Astrocyte of the cerebellum (primary cell): ENCODE measurements around the gene IFT88.

Source experiments
- DNase-seq: peaks from one replicate; pipeline ENCODE4 v3.0.0-alpha.2; 2011; ENCODE audit warnings: low read depth
- H3K4me3 ChIP-seq: 2 replicates; pipeline ENCODE4 v1.5.1; 2011; ENCODE audit warnings: mild to moderate bottlenecking, low read depth, low read length, moderate library complexity
- CTCF ChIP-seq: IDR thresholded peaks from 2 replicates; pipeline ENCODE4 v1.5.1; 2012; ENCODE audit warnings: low read length, low read depth, moderate library complexity, mild to moderate bottlenecking; ENCODE audit errors: missing control alignments
- in situ Hi-C: cut with HindIII; loops from 2 replicates; pipeline ENCODE4 v1.10.0; 2017; ENCODE audit warnings: low sequenced_read_pairs

The IFT88 gene

DNA sequence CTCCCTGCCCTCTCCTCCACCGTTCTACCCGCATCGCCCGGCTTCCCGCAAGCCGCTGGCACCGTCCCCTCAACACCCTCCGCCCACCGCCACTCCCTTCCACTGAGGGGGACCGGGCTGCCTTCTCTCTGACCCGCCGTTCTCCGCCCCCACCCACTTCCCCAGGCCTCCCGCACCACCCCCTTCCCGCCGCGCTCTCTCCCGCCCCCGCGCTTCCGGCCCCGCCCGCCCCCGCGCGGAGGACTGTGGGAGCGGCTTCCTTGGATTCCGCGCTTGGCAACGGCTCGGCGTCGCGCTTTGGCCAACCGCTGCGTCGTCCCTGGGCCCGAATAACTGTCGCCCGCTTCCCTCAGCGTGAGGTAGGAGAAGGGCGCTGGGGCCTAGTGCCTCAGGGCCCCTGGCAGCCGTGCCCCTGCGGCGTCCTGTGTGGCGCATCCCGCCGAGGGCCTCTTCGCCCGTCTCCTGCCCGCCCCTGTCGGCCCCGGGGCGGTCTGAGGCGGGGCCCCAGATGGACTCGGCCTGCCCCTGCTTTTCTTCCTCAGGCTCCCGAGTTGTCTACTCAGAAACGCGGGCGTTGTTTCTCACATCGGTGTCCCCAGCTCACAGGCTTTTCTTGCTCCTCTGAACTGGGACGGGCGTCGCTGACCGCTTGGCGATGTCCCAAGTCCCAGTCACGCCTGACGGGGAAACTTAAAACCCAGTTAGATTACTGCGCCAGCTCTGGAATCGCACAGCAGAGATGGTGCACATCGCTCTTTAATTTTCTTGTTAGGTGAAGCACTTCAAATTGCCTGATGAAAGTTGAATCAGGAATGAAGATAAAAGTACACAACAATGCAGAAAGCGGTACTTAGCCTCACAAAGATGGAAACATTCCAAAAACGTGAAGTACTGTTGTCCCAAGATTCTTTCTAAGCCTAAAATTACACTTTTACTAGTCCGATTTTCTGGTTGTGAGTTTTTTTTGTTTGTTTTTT lies at the start of gene IFT88:
Gene IFT88, plus strand, starts transcription at position 260 of the 977 bp plus-strand sequence. CDS start 7,229 bp downstream, outside the sequence.
- H3K4me3 ChIP-seq = peak within 1 kb of the TSS; percentile 62
- in situ Hi-C loops = loop anchor here (5.0 kb wide), 1 partner anchor 40 kb away; the partner anchor contains the start of gene CRYL1
- TF ChIP-seq CTCF = no peak

DNA sequence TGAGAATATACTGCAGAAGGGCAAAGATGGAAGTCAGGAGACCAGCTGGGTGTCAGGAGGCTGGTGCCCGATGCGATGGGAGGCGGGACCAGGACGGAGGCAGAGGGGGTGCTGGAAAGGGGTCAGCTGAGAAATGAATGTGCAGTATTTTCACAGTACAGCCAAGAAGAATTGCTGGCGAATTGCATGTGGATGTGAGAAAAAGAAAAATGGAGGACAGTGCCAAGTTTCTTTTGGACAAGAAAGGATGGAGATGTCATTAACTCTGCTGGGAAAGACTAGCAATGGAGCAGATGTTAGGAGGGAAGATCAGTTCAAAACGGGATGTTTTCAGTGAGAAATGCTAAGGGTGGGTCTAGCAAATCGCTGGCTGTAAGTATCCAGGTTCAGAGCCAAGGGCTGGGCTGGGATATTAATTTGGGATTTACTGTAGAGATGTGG lies 48.3 kb upstream of the IFT88 start:
- no peak overlapping the region for H3K4me3 ChIP-seq
- TF ChIP-seq CTCF = no peak
- no peak for DNase-seq
- in situ Hi-C loops = no loop called here

More for the DNA sequence above, at the start of gene IFT88:
- DNase-seq = peak; percentile 61

GRCh38 chr13:20519875-20520274 lies 47.1 kb upstream of the IFT88 start:
- no peak for DNase-seq
- no peak overlapping the region for H3K4me3 ChIP-seq
- in situ Hi-C loops = no loop called here
- TF ChIP-seq CTCF = no peak

GRCh38 chr13:20521364-20522115 lies 45.4 kb upstream of the IFT88 start:
- in situ Hi-C loops = no loop called here
- H3K4me3 ChIP-seq = no peak overlapping the region
- TF ChIP-seq CTCF = no peak
- DNase-seq = no peak

DNA sequence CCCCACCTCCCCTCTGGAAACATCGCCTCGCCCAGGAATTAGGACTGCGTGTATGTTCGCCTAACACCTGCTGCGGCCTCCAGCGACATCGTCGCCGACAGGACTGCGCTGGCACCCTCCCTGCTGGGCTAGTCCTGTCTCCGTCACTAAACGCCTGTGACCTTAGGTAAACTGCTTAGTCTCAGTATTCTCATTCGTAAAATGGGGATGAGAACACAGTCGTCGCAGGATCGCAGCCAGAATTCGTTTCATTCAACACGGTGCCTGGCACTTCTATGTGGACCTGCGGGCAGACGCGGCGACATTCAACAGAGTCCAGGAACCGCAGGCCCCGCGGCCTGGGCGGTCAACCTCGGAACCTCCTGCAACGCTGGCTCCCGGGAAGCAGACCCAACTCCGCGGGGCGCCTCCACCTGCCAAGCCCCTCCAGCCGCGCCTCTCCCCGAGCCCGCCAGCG lies 41.8 kb upstream of the IFT88 start:
- peak overlapping the region; percentile 67 for H3K4me3 ChIP-seq
- TF ChIP-seq CTCF = no peak
- in situ Hi-C loops = loop anchor here (5.0 kb wide), 1 partner anchor 42 kb away; the partner anchor contains the start of gene IFT88
- DNase-seq = no peak

DNA sequence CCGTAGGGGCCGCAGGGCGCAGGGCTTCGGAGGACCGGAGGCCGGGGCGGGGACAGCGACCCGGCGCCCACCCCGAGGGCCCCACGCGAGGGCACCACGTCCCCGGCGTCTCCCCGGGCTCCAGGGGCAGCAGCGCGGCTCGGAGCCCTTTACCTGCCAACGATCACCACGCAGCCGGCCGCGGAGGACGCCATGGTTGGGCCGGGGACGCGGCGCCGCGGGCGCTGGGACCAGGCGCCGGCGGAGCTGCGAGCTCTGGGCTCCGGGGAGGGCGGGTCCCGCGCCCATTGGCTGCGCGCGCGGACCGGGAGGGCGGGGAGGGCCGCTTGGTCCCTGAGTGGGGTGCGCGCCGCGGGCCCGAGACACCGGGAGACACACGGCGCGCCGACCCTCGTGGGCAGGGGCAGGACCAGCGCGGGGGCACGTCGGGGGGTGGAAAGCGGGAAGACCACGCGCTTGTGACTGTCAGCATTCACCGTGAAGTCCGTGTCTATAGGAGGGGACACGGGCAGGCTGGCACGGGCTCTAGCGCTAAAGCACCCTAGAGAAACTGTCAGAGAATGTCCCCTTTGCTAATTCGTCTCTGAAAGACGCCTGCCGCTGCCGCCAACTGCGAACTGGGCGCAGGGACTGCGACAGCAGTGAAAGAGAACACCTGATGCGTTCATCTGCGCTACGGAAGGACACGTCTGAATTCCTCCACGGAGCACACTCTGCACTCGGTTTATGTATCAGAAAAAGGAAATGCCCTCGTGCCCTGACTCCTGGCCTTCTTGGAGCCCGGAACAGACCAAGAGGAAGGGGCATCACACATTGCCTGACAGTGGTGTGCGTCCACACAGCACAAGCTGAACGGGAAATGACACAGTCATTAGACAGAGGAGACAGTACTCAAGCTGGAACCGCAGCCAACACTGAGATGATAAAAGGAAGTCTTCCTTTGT lies 41.1 kb upstream of the IFT88 start, which contains the start of gene CRYL1:
Gene CRYL1, minus strand, starts transcription at position 257 of the 944 bp plus-strand sequence. Its CDS starts 63 bp downstream, at position 194.
- TF ChIP-seq CTCF = no peak

More for the DNA sequence above, 41.1 kb upstream of the IFT88 start, which contains the start of gene CRYL1:
- H3K4me3 ChIP-seq = peak within 1 kb of the TSS; percentile 67
- no peak for DNase-seq
- in situ Hi-C loops = loop anchor here (5.0 kb wide), 1 partner anchor 41 kb away; the partner anchor contains the start of gene IFT88
